ENCODE data around the gene TMEM121B. TPM values are rescaled to one million over a fixed set of nuclear protein-coding genes. Genes with fewer than 3 reads are reported as not detected.

The TMEM121B gene
- total RNA-seq, 6 experiments from 2014 or later = 0.05 to 0.33 (median 0.19) TPM

DNA sequence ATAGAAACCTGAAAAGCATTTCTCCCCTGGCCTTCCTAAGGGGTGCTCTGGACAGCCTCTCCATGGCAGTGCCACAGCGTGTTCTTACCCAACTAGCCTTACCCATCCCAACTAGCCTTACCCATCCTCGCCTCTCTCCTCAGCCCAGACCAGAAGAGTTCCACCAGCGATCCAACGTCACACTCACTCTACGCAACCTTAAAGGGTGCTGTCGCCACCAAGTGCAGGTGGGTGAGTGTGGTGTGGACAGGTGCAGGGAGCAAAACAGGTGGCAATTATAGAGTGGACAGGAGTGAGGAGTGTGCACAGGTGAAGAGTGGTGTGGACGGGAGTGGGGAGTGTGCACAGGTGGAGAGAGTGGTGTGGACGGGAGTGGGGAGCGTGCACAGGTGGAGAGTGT, 17.8 kb downstream of the TMEM121B start:
- ATAC-seq (no peak), DNase-seq (no peak)
- H3K36me3 ChIP-seq = peaks cover 0 to 75% (median 20%) of the 10 kb centered on the region in 4 donors
- TF ChIP-seq, protein P1, sequence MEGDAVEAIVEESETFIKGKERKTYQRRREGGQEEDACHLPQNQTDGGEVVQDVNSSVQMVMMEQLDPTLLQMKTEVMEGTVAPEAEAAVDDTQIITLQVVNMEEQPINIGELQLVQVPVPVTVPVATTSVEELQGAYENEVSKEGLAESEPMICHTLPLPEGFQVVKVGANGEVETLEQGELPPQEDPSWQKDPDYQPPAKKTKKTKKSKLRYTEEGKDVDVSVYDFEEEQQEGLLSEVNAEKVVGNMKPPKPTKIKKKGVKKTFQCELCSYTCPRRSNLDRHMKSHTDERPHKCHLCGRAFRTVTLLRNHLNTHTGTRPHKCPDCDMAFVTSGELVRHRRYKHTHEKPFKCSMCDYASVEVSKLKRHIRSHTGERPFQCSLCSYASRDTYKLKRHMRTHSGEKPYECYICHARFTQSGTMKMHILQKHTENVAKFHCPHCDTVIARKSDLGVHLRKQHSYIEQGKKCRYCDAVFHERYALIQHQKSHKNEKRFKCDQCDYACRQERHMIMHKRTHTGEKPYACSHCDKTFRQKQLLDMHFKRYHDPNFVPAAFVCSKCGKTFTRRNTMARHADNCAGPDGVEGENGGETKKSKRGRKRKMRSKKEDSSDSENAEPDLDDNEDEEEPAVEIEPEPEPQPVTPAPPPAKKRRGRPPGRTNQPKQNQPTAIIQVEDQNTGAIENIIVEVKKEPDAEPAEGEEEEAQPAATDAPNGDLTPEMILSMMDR (IDR thresholded peaks at IDR 0.05) = no peak
- no peak for TF ChIP-seq POLR2A (IDR thresholded peaks at IDR 0.05)
- no peaks in the 10 kb centered on the region for H3K4me1 ChIP-seq
- H3K27me3 ChIP-seq = no peaks in the 10 kb centered on the region
- H3K27ac ChIP-seq = no peak overlapping the region
- H3K4me3 ChIP-seq = no peak overlapping the region
- no peaks in the 10 kb centered on the region for H3K9me3 ChIP-seq
- WGBS (ENCODE audit: insufficient coverage, low coverage, low lambda C conversion rate, missing lambda C conversion rate) = 96% methylated on average over 9 of the region's 9 CpGs
- intact Hi-C loops (cut with DNase I) = no loop called here

DNA sequence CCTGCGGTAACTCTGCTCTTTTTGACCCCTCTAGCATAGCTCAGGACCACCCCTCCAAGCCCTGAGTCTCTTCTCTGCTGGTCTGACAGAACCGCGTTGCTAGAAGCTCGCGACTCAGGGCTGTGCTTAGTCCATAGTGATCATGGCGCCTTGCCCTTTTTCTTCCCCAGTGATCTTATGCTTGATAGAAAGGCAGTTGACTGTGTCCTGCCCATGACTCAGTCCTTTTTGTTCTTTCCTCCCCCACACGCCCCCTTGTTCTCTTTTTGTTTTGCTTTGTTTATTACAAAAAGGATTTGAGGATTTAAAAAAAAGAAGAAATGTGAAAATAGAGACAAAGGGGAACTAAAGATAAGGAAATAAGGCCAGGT, 18.9 kb downstream of the TMEM121B start:
- intact Hi-C loops (cut with DNase I) = no loop called here

DNA sequence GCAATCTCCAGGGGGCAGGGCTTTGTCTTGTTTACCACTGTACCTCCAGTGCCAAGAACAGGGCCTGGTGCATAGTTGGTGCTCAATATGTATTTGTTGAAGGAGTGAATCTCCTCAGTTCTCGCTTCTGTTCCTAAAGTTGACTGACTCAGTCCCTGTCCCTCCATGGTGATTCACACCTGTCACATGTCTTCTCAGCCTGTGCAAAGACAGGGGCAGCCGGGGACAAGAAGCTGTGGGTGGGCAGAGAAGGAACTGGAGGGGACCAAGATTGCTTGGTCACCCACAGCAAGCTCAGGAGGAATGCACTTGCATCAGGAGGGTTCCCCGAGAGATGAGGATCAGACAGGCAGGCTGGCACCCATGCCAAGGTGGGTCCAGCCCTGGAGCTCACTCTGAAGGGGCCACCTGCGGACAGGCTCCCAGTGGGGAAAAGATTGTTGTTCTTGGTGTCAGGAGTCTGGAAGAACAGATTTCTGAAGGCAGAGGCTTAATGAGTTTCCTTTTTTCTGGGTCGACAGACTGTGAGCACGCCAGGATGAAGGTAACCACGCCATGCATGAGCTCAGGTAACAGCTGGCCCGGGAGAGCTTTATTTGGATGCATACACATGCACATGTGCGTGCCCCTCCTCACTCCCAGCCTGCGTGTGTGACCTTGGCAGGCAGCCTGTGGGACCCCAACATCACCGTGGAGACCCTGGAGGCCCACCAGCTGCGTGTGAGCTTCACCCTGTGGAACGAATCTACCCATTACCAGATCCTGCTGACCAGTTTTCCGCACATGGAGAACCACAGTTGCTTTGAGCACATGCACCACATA, 19.5 kb downstream of the TMEM121B start:
- peaks cover 0 to 78% (median 22%) of the 10 kb centered on the region in 4 donors for H3K36me3 ChIP-seq
- ATAC-seq = no peak
- no peak overlapping the region for H3K4me3 ChIP-seq
- TF ChIP-seq, protein P1 (IDR thresholded peaks at IDR 0.05) = no peak
- TF ChIP-seq POLR2A (IDR thresholded peaks at IDR 0.05) = no peak
- no peak overlapping the region for H3K27ac ChIP-seq
- H3K9me3 ChIP-seq = no peaks in the 10 kb centered on the region
- no peak for DNase-seq
- no peaks in the 10 kb centered on the region for H3K27me3 ChIP-seq
- 60% methylated on average over 4 of the region's 14 CpGs for WGBS (ENCODE audit: insufficient coverage, low coverage, low lambda C conversion rate, missing lambda C conversion rate)
- no peaks in the 10 kb centered on the region for H3K4me1 ChIP-seq
- intact Hi-C loops (cut with DNase I) = no loop called here

More for the DNA sequence above, 18.9 kb downstream of the TMEM121B start:
- ATAC-seq (no peak), DNase-seq (no peak)
- H3K4me1 ChIP-seq = no peaks in the 10 kb centered on the region
- no peaks in the 10 kb centered on the region for H3K27me3 ChIP-seq
- whole genome bisulfite sequencing (ENCODE audit: insufficient coverage, low coverage, low lambda C conversion rate, missing lambda C conversion rate) = 82% methylated on average over 6 of the region's 7 CpGs
- H3K36me3 ChIP-seq = peaks cover 0 to 77% (median 22%) of the 10 kb centered on the region in 4 donors
- H3K9me3 ChIP-seq = no peaks in the 10 kb centered on the region
- no peak overlapping the region for H3K4me3 ChIP-seq
- H3K27ac ChIP-seq = no peak overlapping the region
- no peak for TF ChIP-seq POLR2A (IDR thresholded peaks at IDR 0.05)
- TF ChIP-seq, protein P1 (IDR thresholded peaks at IDR 0.05) = no peak

DNA sequence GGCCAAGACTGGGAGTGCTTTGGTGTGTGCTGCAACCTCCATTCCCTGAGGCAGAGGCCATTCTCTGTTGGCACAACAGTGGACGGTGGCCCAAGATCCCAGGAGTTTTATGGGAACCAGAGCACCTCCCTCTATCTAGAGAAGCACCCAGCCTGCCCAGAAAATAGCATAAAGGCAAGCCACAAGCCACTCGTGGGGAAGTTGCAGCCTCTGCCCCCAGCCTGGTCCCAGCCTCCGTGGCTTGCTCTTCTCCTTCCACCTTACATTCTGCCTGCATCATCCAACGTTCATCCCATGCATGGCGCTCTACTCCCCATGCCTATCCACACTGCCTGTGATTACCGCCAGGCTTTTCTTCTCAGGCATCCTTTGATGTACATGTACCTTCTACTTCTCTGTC, 20.5 kb downstream of the TMEM121B start:
- Histone ChIP-seq H3K27me3 (no peaks in the 10 kb centered on the region), H3K4me1 (no peaks in the 10 kb centered on the region), H3K4me3 (no peak overlapping the region), H3K27ac (no peak overlapping the region), H3K9me3 (no peaks in the 10 kb centered on the region), H3K36me3 (peaks cover 0 to 72% (median 22%) of the 10 kb centered on the region in 4 donors)
- TF ChIP-seq POLR2A (IDR thresholded peaks at IDR 0.05) = no peak
- TF ChIP-seq, protein P1 (IDR thresholded peaks at IDR 0.05) = no peak
- intact Hi-C loops (cut with DNase I) = no loop called here
- DNase-seq = no peak
- no peak for ATAC-seq
- WGBS (ENCODE audit: insufficient coverage, low coverage, low lambda C conversion rate, missing lambda C conversion rate) = 60% methylated on average over 5 of the region's 6 CpGs

Data from right lobe of liver (tissue), 6 donors.